HepG2 (cell line): ENCODE measurements around the gene LLGL2. TPM values are rescaled to one million over a fixed set of nuclear protein-coding genes. Genes with fewer than 3 reads are reported as not detected.
A peak's percentile ranks its signal among the peaks of the same experiment; 100 is the strongest.

Experiments used
- GATAD2A ChIP-seq: IDR thresholded peaks from 2 replicates; pipeline ENCODE4 v1.6.1; 2016
- GMEB2 ChIP-seq: IDR thresholded peaks from 2 replicates; pipeline ENCODE4 v1.6.1; 2016; ENCODE audit warnings: missing biosample characterization, missing genetic modification reagents, low read depth
- GZF1 ChIP-seq: sonication (generic); formaldehyde crosslinking; IDR thresholded peaks from 2 replicates; pipeline ENCODE4 v1.5.1; 2020; ENCODE audit warnings: mild to moderate bottlenecking, missing genetic modification reagents
- IRX3 ChIP-seq: sonication (generic); formaldehyde crosslinking; IDR thresholded peaks from 2 replicates; pipeline ENCODE4 v1.8.1; 2023; ENCODE audit warnings: mild to moderate bottlenecking, low read depth, missing genetic modification reagents, borderline replicate concordance
- MAFF ChIP-seq: IDR thresholded peaks from 2 replicates; pipeline ENCODE4 v1.6.1; 2011; ENCODE audit warnings: low read depth, low read length, improper control_type of control experiment
- NBN ChIP-seq: fragments of 450-650 bp; conservative IDR thresholded peaks from 2 replicates; pipeline ENCODE4 v1.6.1; 2017
- PHF5A ChIP-seq: IDR thresholded peaks from one replicate; pipeline ENCODE4 v1.6.1; 2018; ENCODE audit warnings: low read depth, missing genetic modification reagents; ENCODE audit not compliant: unreplicated experiment
- POLR2A ChIP-seq, 2 experiments: IDR thresholded peaks; 2 replicates each; pipeline ENCODE4 v1.6.1; 2011; ENCODE audit warnings: low read depth in 2 of 2, low read length in 2 of 2, mild to moderate bottlenecking in 1 of 2, moderate library complexity in 1 of 2; ENCODE audit not compliant: insufficient read depth in 1 of 2
- RARA ChIP-seq: IDR thresholded peaks from 2 replicates; pipeline ENCODE4 v1.6.1; 2016; ENCODE audit warnings: missing genetic modification reagents, missing compliant biosample characterization
- RNF219 ChIP-seq: sonication (generic); formaldehyde crosslinking; IDR thresholded peaks from 2 replicates; pipeline ENCODE4 v1.5.0; 2020; ENCODE audit warnings: mild to moderate bottlenecking, missing genetic modification reagents
- STAT5B ChIP-seq: sonication (generic); formaldehyde crosslinking; IDR thresholded peaks from 2 replicates; pipeline ENCODE4 v1.4.0; 2020; ENCODE audit warnings: missing genetic modification reagents
- ZFP41 ChIP-seq: sonication (generic); formaldehyde crosslinking; IDR thresholded peaks from 2 replicates; pipeline ENCODE4 v1.4.0; 2020; ENCODE audit warnings: mild to moderate bottlenecking, missing genetic modification reagents, borderline replicate concordance
- ZNF124 ChIP-seq: sonication (generic); formaldehyde crosslinking; IDR thresholded peaks from 2 replicates; pipeline ENCODE4 v1.4.0; 2020; ENCODE audit warnings: missing genetic modification reagents
- ZNF160 ChIP-seq: sonication (generic); formaldehyde crosslinking; IDR thresholded peaks from 2 replicates; pipeline ENCODE4 v1.8.0; 2022; ENCODE audit warnings: mild to moderate bottlenecking, inconsistent platforms, missing genetic modification reagents
- ZNF264 ChIP-seq: sonication (generic); formaldehyde crosslinking; IDR thresholded peaks from 2 replicates; pipeline ENCODE4 v1.4.0; 2020; ENCODE audit warnings: missing genetic modification reagents
- ZNF468 ChIP-seq: sonication (generic); formaldehyde crosslinking; IDR thresholded peaks from 2 replicates; pipeline ENCODE4 v1.8.0; 2022; ENCODE audit warnings: mild to moderate bottlenecking, moderate library complexity, missing genetic modification reagents
- ZNF530 ChIP-seq: sonication (generic); formaldehyde crosslinking; IDR thresholded peaks from 2 replicates; pipeline ENCODE4 v1.5.0; 2020; ENCODE audit warnings: low read depth, mild to moderate bottlenecking, missing genetic modification reagents
- ZNF704 ChIP-seq: sonication (generic); formaldehyde crosslinking; IDR thresholded peaks from 2 replicates; pipeline ENCODE4 v1.8.1; 2023; ENCODE audit warnings: mild to moderate bottlenecking, inconsistent platforms, moderate library complexity, missing genetic modification reagents, borderline replicate concordance
- ZNF777 ChIP-seq: sonication (generic); formaldehyde crosslinking; IDR thresholded peaks from 2 replicates; pipeline ENCODE4 v1.4.0; 2020; ENCODE audit warnings: missing genetic modification reagents
- ZSCAN12 ChIP-seq: sonication (generic); formaldehyde crosslinking; IDR thresholded peaks from 2 replicates; pipeline ENCODE4 v1.9.0; 2021; ENCODE audit warnings: mild to moderate bottlenecking, missing genetic modification reagents
- polyA plus RNA-seq, 8 experiments: library from polyadenylated mRNA; depleted of rRNA in 3 of 8; stranded (reverse) in 7 of 8; unstranded in 1 of 8; fragments of >200 nt; fragmentation: Illumina TruSeq in 4 of 8; extraction: Trizol in 4 of 8; gene quantifications; 2 replicates each; pipeline versions ENCODE4 v1.2.1 to v1.2.3, GENCODE V29; 2011 to 2016; ENCODE audit warnings: low read depth in 4 of 8, missing spikeins in 1 of 8, mixed read lengths in 1 of 8; ENCODE audit not compliant: insufficient read depth in 1 of 8
- total RNA-seq, 5 experiments: library from RNA; depleted of rRNA; stranded (reverse); fragments of >200 nt; fragmentation: Illumina TruSeq; extraction: Trizol; gene quantifications; 2 replicates each; pipeline ENCODE4 v1.2.3, GENCODE V29; 2016; ENCODE audit warnings: low read depth in 1 of 5
- TF ChIP-seq, protein P1 (sequence below): IDR thresholded peaks from 2 replicates; pipeline ENCODE4 v1.6.1; 2016; ENCODE audit warnings: mild to moderate bottlenecking, missing biosample characterization, missing genetic modification reagents
- TF ChIP-seq, protein P2 (sequence below): sonication (generic); formaldehyde crosslinking; IDR thresholded peaks from 2 replicates; pipeline ENCODE4 v1.4.0; 2020; ENCODE audit warnings: missing genetic modification reagents
- TF ChIP-seq, protein P3 (sequence below): IDR thresholded peaks from 2 replicates; pipeline ENCODE4 v1.6.1; 2018; ENCODE audit warnings: missing genetic modification reagents

Gene LLGL2
- total and polyA plus RNA-seq, 2 of the 13 experiments (the other 11 are each of a cell fraction or from before 2014, with no cell fraction given) = 83.0 to 86.7 TPM

- no peak for TF ChIP-seq ZNF468 (CRISPR knock-in tag)
- TF ChIP-seq, protein P1, sequence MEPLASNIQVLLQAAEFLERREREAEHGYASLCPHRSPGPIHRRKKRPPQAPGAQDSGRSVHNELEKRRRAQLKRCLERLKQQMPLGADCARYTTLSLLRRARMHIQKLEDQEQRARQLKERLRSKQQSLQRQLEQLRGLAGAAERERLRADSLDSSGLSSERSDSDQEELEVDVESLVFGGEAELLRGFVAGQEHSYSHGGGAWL (CRISPR knock-in tag) = 0 out of 2 replicates have a peak, but pooled peaks have one; percentile 43
- TF ChIP-seq ZNF704 (CRISPR knock-in tag) = no peak
- no peak for TF ChIP-seq ZNF160 (CRISPR knock-in tag)
- TF ChIP-seq PHF5A (CRISPR knock-in tag) = no peak
- TF ChIP-seq, protein P2, sequence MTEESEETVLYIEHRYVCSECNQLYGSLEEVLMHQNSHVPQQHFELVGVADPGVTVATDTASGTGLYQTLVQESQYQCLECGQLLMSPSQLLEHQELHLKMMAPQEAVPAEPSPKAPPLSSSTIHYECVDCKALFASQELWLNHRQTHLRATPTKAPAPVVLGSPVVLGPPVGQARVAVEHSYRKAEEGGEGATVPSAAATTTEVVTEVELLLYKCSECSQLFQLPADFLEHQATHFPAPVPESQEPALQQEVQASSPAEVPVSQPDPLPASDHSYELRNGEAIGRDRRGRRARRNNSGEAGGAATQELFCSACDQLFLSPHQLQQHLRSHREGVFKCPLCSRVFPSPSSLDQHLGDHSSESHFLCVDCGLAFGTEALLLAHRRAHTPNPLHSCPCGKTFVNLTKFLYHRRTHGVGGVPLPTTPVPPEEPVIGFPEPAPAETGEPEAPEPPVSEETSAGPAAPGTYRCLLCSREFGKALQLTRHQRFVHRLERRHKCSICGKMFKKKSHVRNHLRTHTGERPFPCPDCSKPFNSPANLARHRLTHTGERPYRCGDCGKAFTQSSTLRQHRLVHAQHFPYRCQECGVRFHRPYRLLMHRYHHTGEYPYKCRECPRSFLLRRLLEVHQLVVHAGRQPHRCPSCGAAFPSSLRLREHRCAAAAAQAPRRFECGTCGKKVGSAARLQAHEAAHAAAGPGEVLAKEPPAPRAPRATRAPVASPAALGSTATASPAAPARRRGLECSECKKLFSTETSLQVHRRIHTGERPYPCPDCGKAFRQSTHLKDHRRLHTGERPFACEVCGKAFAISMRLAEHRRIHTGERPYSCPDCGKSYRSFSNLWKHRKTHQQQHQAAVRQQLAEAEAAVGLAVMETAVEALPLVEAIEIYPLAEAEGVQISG (CRISPR knock-in tag) = peak; percentile 21; the same call in 1 of the 2 replicates
- no peak for TF ChIP-seq ZNF264
- TF ChIP-seq GZF1 = no peak
- TF ChIP-seq ZNF124 = no peak
- no peak for TF ChIP-seq NBN
- no peak for TF ChIP-seq MAFF
- TF ChIP-seq RNF219 = no peak
- 0 out of 2 replicates have a peak, but pooled peaks have one; percentile 30 for TF ChIP-seq ZFP41 (CRISPR knock-in tag)
- TF ChIP-seq IRX3 (CRISPR knock-in tag) = no peak
- no peak for TF ChIP-seq GMEB2 (CRISPR knock-in tag)
- no peak for TF ChIP-seq RARA (CRISPR knock-in tag)
- no peak for TF ChIP-seq ZSCAN12 (CRISPR knock-in tag)
- TF ChIP-seq GATAD2A (CRISPR knock-in tag) = no peak
- no peak for TF ChIP-seq ZNF777 (CRISPR knock-in tag)
- no peak for TF ChIP-seq STAT5B (CRISPR knock-in tag)
- TF ChIP-seq, protein P3, sequence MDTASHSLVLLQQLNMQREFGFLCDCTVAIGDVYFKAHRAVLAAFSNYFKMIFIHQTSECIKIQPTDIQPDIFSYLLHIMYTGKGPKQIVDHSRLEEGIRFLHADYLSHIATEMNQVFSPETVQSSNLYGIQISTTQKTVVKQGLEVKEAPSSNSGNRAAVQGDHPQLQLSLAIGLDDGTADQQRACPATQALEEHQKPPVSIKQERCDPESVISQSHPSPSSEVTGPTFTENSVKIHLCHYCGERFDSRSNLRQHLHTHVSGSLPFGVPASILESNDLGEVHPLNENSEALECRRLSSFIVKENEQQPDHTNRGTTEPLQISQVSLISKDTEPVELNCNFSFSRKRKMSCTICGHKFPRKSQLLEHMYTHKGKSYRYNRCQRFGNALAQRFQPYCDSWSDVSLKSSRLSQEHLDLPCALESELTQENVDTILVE (CRISPR knock-in tag) = no peak
- no peak for TF ChIP-seq ZNF530 (CRISPR knock-in tag)
- TF ChIP-seq POLR2A (IDR thresholded peaks at IDR 0.05; ENCODE audit: insufficient read depth in 1 of 2, low read depth in 2 of 2, low read length in 2 of 2) = no peak
These were observed 10.5 kb upstream of the LLGL2 start (continued) for GRCh38 chr17:75514919-75515495.
